ENCODE measurements around the gene CHAT. TPM values are rescaled to one million over a fixed set of nuclear protein-coding genes. Genes with fewer than 3 reads are reported as not detected.

Gene CHAT
- total RNA-seq, 1 donor, result not detected

GRCh38 chr10:49615213-49615612 lies 1.4 kb downstream of the CHAT start:
- no peaks in the 10 kb centered on the region for H3K79me2 ChIP-seq (ENCODE audit: insufficient read depth, low read length)
- H3K4me1 ChIP-seq (ENCODE audit: insufficient read depth, low read length), result no peaks in the 10 kb centered on the region
- H3K27ac ChIP-seq (ENCODE audit: low read depth, low read length), result no peak overlapping the region
- no peaks in the 10 kb centered on the region for H3K9me3 ChIP-seq (ENCODE audit: low read depth, low read length)
- H3K36me3 ChIP-seq (ENCODE audit: insufficient read depth, low read length), result no peaks in the 10 kb centered on the region
- H3K4me2 ChIP-seq (ENCODE audit: insufficient read depth, low read length), result no peak overlapping the region
- TF ChIP-seq, protein P1, sequence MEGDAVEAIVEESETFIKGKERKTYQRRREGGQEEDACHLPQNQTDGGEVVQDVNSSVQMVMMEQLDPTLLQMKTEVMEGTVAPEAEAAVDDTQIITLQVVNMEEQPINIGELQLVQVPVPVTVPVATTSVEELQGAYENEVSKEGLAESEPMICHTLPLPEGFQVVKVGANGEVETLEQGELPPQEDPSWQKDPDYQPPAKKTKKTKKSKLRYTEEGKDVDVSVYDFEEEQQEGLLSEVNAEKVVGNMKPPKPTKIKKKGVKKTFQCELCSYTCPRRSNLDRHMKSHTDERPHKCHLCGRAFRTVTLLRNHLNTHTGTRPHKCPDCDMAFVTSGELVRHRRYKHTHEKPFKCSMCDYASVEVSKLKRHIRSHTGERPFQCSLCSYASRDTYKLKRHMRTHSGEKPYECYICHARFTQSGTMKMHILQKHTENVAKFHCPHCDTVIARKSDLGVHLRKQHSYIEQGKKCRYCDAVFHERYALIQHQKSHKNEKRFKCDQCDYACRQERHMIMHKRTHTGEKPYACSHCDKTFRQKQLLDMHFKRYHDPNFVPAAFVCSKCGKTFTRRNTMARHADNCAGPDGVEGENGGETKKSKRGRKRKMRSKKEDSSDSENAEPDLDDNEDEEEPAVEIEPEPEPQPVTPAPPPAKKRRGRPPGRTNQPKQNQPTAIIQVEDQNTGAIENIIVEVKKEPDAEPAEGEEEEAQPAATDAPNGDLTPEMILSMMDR (IDR thresholded peaks at IDR 0.05; ENCODE audit: extremely low read depth, low read depth, low read length), result no peak
- peak; percentile 69 for DNase-seq (ENCODE audit: insufficient read length, low spot score, missing footprints)
- H4K20me1 ChIP-seq (ENCODE audit: insufficient read depth, low read length), result no peaks in the 10 kb centered on the region
- no peak overlapping the region for H2AFZ ChIP-seq (ENCODE audit: low read length)
- H3K4me3 ChIP-seq (ENCODE audit: insufficient read depth, low read length), result no peak overlapping the region
- H3K27me3 ChIP-seq (ENCODE audit: insufficient read depth, low read length), result peaks cover 82% of the 10 kb centered on the region

GRCh38 chr10:49615721-49616120 lies 1.9 kb downstream of the CHAT start:
- Histone ChIP-seq H3K4me3 (ENCODE audit: insufficient read depth, low read length) (no peak overlapping the region), H3K27me3 (ENCODE audit: insufficient read depth, low read length) (peaks cover 82% of the 10 kb centered on the region), H2AFZ (ENCODE audit: low read length) (no peak overlapping the region), H3K9me3 (ENCODE audit: low read depth, low read length) (no peaks in the 10 kb centered on the region), H3K27ac (ENCODE audit: low read depth, low read length) (no peak overlapping the region), H3K4me2 (ENCODE audit: insufficient read depth, low read length) (no peak overlapping the region), H4K20me1 (ENCODE audit: insufficient read depth, low read length) (no peaks in the 10 kb centered on the region), H3K79me2 (ENCODE audit: insufficient read depth, low read length) (no peaks in the 10 kb centered on the region), H3K4me1 (ENCODE audit: insufficient read depth, low read length) (no peaks in the 10 kb centered on the region), H3K36me3 (ENCODE audit: insufficient read depth, low read length) (no peaks in the 10 kb centered on the region)
- TF ChIP-seq, protein P1 (IDR thresholded peaks at IDR 0.05; ENCODE audit: extremely low read depth, low read depth, low read length), result no peak
- peak; percentile 78 for DNase-seq (ENCODE audit: insufficient read length, low spot score, missing footprints)

DNA sequence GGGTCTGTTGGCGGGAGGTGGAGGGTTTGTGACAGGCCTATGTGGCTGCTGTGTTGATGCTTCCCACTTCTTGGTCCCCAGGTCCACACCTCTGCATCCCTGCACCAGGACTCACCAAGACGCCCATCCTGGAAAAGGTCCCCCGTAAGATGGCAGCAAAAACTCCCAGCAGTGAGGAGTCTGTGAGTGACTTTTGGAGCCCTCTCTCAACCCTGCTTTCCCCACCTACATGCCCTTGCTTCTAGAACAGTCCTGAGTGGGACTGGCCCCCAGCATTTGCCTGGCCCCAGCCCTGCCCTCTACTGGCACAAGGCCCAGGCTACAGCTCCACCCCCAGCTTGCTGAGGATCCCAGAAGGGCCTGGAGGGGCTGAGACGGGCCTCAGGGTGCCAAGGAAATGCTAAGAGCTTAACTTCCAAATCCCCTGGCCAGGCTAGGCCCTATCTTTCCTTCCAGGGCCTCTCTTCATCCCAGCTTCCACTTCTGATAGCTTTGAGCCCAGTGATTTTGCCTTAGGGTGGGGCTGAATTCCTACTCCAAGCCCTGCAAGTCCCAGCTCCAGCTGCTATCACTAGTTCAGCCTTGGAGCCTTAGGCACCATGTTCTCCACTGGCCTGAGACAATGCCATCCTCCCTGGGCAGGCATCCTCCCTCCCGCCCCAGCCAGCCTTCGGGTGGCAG lies 2.7 kb downstream of the CHAT start:
- H3K79me2 ChIP-seq (ENCODE audit: insufficient read depth, low read length), result no peaks in the 10 kb centered on the region
- peaks cover 77% of the 10 kb centered on the region for H3K27me3 ChIP-seq (ENCODE audit: insufficient read depth, low read length)
- TF ChIP-seq, protein P1 (IDR thresholded peaks at IDR 0.05; ENCODE audit: extremely low read depth, low read depth, low read length), result no peak
- DNase-seq (ENCODE audit: insufficient read length, low spot score, missing footprints), result peak; percentile 68
- no peaks in the 10 kb centered on the region for H3K9me3 ChIP-seq (ENCODE audit: low read depth, low read length)
- no peaks in the 10 kb centered on the region for H3K4me1 ChIP-seq (ENCODE audit: insufficient read depth, low read length)
- no peaks in the 10 kb centered on the region for H3K36me3 ChIP-seq (ENCODE audit: insufficient read depth, low read length)
- H3K4me2 ChIP-seq (ENCODE audit: insufficient read depth, low read length), result no peak overlapping the region
- no peak overlapping the region for H3K27ac ChIP-seq (ENCODE audit: low read depth, low read length)
- no peak overlapping the region for H2AFZ ChIP-seq (ENCODE audit: low read length)
- H3K4me3 ChIP-seq (ENCODE audit: insufficient read depth, low read length), result no peak overlapping the region
- no peaks in the 10 kb centered on the region for H4K20me1 ChIP-seq (ENCODE audit: insufficient read depth, low read length)

DNA sequence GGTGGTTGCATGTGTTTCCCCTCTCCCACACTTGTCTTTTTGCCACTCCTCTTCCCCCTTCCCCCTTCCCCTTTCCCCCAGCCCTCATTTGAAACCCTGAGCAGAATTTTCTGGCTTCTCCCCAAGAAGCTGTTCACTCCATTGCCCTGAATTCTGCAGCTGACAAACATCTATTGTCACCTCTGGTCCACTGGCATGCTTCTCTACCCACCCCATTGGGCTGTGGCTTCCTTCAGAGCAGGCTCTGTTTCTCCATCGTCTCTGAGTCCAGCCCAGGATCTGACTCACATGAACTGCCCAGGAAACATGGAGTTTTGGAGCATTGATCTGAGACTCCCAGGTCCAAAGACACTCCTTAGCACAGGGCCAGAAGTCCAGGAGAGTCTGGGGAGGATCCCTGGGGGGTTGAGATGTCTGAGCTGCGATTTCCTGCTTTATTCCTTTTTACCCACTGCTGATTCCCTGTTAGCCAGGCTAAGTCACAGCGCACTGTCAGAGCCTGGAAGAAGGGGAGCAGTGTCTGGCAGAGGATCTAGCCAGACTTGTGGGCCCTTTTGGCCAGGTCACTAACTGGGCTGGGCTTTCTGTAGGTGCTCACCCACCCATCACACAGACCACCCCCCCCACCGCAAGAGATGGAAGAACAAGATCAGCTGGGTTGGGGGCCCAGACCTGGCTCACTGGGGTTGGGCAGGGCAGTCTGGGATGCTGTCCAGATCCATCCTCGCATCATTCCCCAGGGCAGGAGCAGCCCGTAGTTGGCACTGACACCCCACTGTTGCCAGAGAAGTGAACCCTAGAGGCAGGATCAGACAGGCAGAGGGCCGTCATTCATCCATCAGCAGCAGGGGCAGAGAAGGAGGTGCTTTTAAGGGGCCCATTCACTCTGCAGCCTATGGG lies 3.5 kb downstream of the CHAT start:
- Histone ChIP-seq H2AFZ (ENCODE audit: low read length) (no peak overlapping the region), H3K27ac (ENCODE audit: low read depth, low read length) (no peak overlapping the region), H3K9me3 (ENCODE audit: low read depth, low read length) (no peaks in the 10 kb centered on the region), H3K79me2 (ENCODE audit: insufficient read depth, low read length) (no peaks in the 10 kb centered on the region), H3K36me3 (ENCODE audit: insufficient read depth, low read length) (no peaks in the 10 kb centered on the region), H3K27me3 (ENCODE audit: insufficient read depth, low read length) (peaks cover 69% of the 10 kb centered on the region), H3K4me3 (ENCODE audit: insufficient read depth, low read length) (no peak overlapping the region), H3K4me2 (ENCODE audit: insufficient read depth, low read length) (no peak overlapping the region), H3K4me1 (ENCODE audit: insufficient read depth, low read length) (no peaks in the 10 kb centered on the region), H4K20me1 (ENCODE audit: insufficient read depth, low read length) (no peaks in the 10 kb centered on the region)
- peak; percentile 92 for DNase-seq (ENCODE audit: insufficient read length, low spot score, missing footprints)
- TF ChIP-seq, protein P1 (IDR thresholded peaks at IDR 0.05; ENCODE audit: extremely low read depth, low read depth, low read length), result no peak
